Endothelial cell of umbilical vein (primary cell): Measurements from ENCODE around the gene GRID1.

ENCODE experiments used
- FOS ChIP-seq: IDR thresholded peaks from 2 replicates; pipeline ENCODE4 v1.6.1; 2011; ENCODE audit warnings: mild to moderate bottlenecking, low read length, moderate library complexity, borderline replicate concordance; ENCODE audit not compliant: insufficient read depth
- MYC ChIP-seq: IDR thresholded peaks from one replicate; pipeline ENCODE4 v1.6.1; 2011; ENCODE audit warnings: mild to moderate bottlenecking, low read depth, low read length
- POLR2A ChIP-seq: IDR thresholded peaks from 2 replicates; pipeline ENCODE4 v1.6.1; 2012; ENCODE audit warnings: low read depth, mild to moderate bottlenecking, control low read depth, low read length
- POLR2AphosphoS5 ChIP-seq: IDR thresholded peaks from 2 replicates; pipeline ENCODE4 v1.6.1; 2012; ENCODE audit warnings: low read depth, mild to moderate bottlenecking, control low read depth, low read length, moderate library complexity; ENCODE audit not compliant: insufficient read depth
- TF ChIP-seq, protein P1 (sequence below), 2 donors: IDR thresholded peaks; 1 replicate in 1 of 2; 2 replicates in 1 of 2; pipeline ENCODE4 v1.5.1; 2011; ENCODE audit warnings: low read length in 2 of 2, mild to moderate bottlenecking in 2 of 2, moderate library complexity in 2 of 2, control low read depth in 1 of 2, inconsistent platforms in 1 of 2, low read depth in 1 of 2; ENCODE audit not compliant: insufficient read depth in 1 of 2; ENCODE audit errors: extremely low read depth in 1 of 2

GRCh38 chr10:85719408-85719807, 647.2 kb downstream of the GRID1 start:
- TF ChIP-seq, protein P1, sequence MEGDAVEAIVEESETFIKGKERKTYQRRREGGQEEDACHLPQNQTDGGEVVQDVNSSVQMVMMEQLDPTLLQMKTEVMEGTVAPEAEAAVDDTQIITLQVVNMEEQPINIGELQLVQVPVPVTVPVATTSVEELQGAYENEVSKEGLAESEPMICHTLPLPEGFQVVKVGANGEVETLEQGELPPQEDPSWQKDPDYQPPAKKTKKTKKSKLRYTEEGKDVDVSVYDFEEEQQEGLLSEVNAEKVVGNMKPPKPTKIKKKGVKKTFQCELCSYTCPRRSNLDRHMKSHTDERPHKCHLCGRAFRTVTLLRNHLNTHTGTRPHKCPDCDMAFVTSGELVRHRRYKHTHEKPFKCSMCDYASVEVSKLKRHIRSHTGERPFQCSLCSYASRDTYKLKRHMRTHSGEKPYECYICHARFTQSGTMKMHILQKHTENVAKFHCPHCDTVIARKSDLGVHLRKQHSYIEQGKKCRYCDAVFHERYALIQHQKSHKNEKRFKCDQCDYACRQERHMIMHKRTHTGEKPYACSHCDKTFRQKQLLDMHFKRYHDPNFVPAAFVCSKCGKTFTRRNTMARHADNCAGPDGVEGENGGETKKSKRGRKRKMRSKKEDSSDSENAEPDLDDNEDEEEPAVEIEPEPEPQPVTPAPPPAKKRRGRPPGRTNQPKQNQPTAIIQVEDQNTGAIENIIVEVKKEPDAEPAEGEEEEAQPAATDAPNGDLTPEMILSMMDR (IDR thresholded peaks at IDR 0.05; ENCODE audit: extremely low read depth in 1 of 2, insufficient read depth in 1 of 2, low read depth in 1 of 2, low read length in 2 of 2), result no peak
- TF ChIP-seq POLR2A (no peak), POLR2AphosphoS5 (no peak), MYC (no peak), FOS (no peak)
